SK-N-SH (cell line): ENCODE data around the gene SART1. TPM values are rescaled to one million over a fixed set of nuclear protein-coding genes. Genes with fewer than 3 reads are reported as not detected.

Experiments used
- CTCF ChIA-PET: fragments of 300-600, 350-600 bp; formaldehyde crosslinking; extraction: SDS; loops from one replicate; lab custom pipeline; 2021; lab: Yijun Ruan, JAX
- POLR2A ChIA-PET: fragments of 350-600 bp; sonication (Branson Sonifier 250); formaldehyde crosslinking; extraction: SDS; loops from one replicate; lab custom pipeline; 2020; ENCODE audit warnings: antibody characterized with exemption, inconsistent platforms; lab: Yijun Ruan, JAX
- DNase-seq: peaks from one replicate; pipeline ENCODE4 v3.0.0; 2012
- H2AFZ ChIP-seq: fragments of 200-600 bp; sonication (generic); 2 replicates; pipeline ENCODE4 v1.8.1; 2016; ENCODE audit warnings: antibody characterized with exemption, mild to moderate bottlenecking, low read depth
- H3F3A ChIP-seq: fragments of 200-600 bp; sonication (generic); replicated peaks from 2 replicates; pipeline ENCODE3; 2016; ENCODE audit warnings: antibody characterized with exemption, mild to moderate bottlenecking; ENCODE audit not compliant: insufficient read depth
- H3K27ac ChIP-seq, 2 experiments: fragments of 200-500 bp in 1 of 2; fragments of 200-600 bp in 1 of 2; sonication (Bioruptor generic) in 1 of 2; sonication (generic), shearing (Covaris generic) in 1 of 2; 2 replicates each; pipeline versions ENCODE4 v1.5.1 to v1.6.1; 2014 to 2016; ENCODE audit warnings: low read depth in 2 of 2, inconsistent platforms in 1 of 2, low read length in 1 of 2, mild to moderate bottlenecking in 1 of 2, mixed read lengths in 1 of 2
- H3K27me3 ChIP-seq: fragments of 200-600 bp; sonication (generic), shearing (Covaris generic); 2 replicates; pipeline ENCODE4 v1.6.1; 2016; ENCODE audit warnings: mixed run types; ENCODE audit not compliant: insufficient read depth
- H3K36me3 ChIP-seq, 2 experiments: fragments of 200-500 bp in 1 of 2; fragments of 200-600 bp in 1 of 2; sonication (Bioruptor generic) in 1 of 2; sonication (generic) in 1 of 2; replicated peaks in 1 of 2; 2 replicates each; pipeline versions ENCODE3 to v1.5.1; 2014 to 2016; ENCODE audit warnings: low read length in 1 of 2, mild to moderate bottlenecking in 1 of 2; ENCODE audit not compliant: insufficient read depth in 2 of 2, control insufficient read depth in 1 of 2
- H3K4me1 ChIP-seq, 2 experiments: fragments of 200-500 bp in 1 of 2; fragments of 200-600 bp in 1 of 2; sonication (Bioruptor generic) in 1 of 2; sonication (generic), shearing (Covaris generic) in 1 of 2; 2 replicates each; pipeline versions ENCODE4 v1.5.1 to v1.6.1; 2014 to 2016; ENCODE audit warnings: low read depth in 1 of 2, low read length in 1 of 2, mixed run types in 1 of 2; ENCODE audit not compliant: insufficient read depth in 2 of 2, control insufficient read depth in 1 of 2
- H3K4me2 ChIP-seq: fragments of 200-600 bp; sonication (generic), shearing (Covaris generic); 2 replicates; pipeline ENCODE4 v1.6.1; 2017; ENCODE audit warnings: mixed run types
- H3K4me3 ChIP-seq, 2 experiments: fragments of 200-500 bp in 1 of 2; fragments of 200-600 bp in 1 of 2; sonication (Bioruptor generic) in 1 of 2; sonication (generic), shearing (Covaris generic) in 1 of 2; 2 replicates each; pipeline versions ENCODE4 v1.5.1 to v1.8.1; 2014 to 2016; ENCODE audit warnings: low read depth in 2 of 2, inconsistent platforms in 1 of 2, low read length in 1 of 2, mild to moderate bottlenecking in 1 of 2, mixed read lengths in 1 of 2, moderate library complexity in 1 of 2
- H3K79me2 ChIP-seq: fragments of 200-600 bp; sonication (generic); 2 replicates; pipeline ENCODE4 v1.8.1; 2017; ENCODE audit warnings: mild to moderate bottlenecking; ENCODE audit not compliant: insufficient read depth
- H3K9ac ChIP-seq: fragments of 200-600 bp; sonication (generic); 2 replicates; pipeline ENCODE4 v1.6.1; 2017; ENCODE audit warnings: mixed run types
- H3K9me2 ChIP-seq: fragments of 200-600 bp; sonication (generic); 2 replicates; pipeline ENCODE4 v1.6.1; 2017; ENCODE audit warnings: mixed run types
- H3K9me3 ChIP-seq: fragments of 200-600 bp; sonication (generic); 2 replicates; pipeline ENCODE4 v1.6.1; 2017; ENCODE audit warnings: mixed run types, mild to moderate bottlenecking, moderate library complexity
- H4K20me1 ChIP-seq: fragments of 200-600 bp; sonication (generic); 2 replicates; pipeline ENCODE4 v1.6.1; 2017; ENCODE audit warnings: mild to moderate bottlenecking, mixed run types; ENCODE audit not compliant: insufficient read depth
- CTCF ChIP-seq: fragments of 200-600 bp; sonication (generic); IDR thresholded peaks from 2 replicates; pipeline ENCODE4 v1.6.1; 2017; ENCODE audit warnings: antibody characterized with exemption, mild to moderate bottlenecking, moderate library complexity
- EP300 ChIP-seq, 2 experiments: IDR thresholded peaks; 2 replicates each; pipeline versions ENCODE4 v1.4.0 to v1.6.1; 2012; ENCODE audit warnings: borderline replicate concordance in 1 of 2, low read depth in 1 of 2, low read length in 1 of 2
- EZH2phosphoT487 ChIP-seq: fragments of 200-600 bp; sonication (generic); IDR thresholded peaks from 2 replicates; pipeline ENCODE4 v1.6.1; 2017; ENCODE audit warnings: low read depth, mixed run types, mild to moderate bottlenecking, antibody characterized with exemption, moderate library complexity, borderline replicate concordance
- FOSL2 ChIP-seq: IDR thresholded peaks from 2 replicates; pipeline ENCODE4 v1.4.0; 2012; ENCODE audit warnings: low read depth, mild to moderate bottlenecking, moderate library complexity, borderline replicate concordance
- GABPA ChIP-seq: IDR thresholded peaks from 2 replicates; pipeline ENCODE4 v1.4.0; 2012; ENCODE audit warnings: low read depth, mild to moderate bottlenecking
- GATA2 ChIP-seq: sonication (generic); formaldehyde crosslinking; IDR thresholded peaks from 2 replicates; pipeline ENCODE4 v1.5.0; 2020; ENCODE audit warnings: mild to moderate bottlenecking, missing genetic modification reagents
- MAX ChIP-seq: IDR thresholded peaks from 2 replicates; pipeline ENCODE4 v1.4.0; 2012; ENCODE audit warnings: low read depth
- MEF2A ChIP-seq: IDR thresholded peaks from 2 replicates; pipeline ENCODE4 v1.4.0; 2012; ENCODE audit warnings: low read depth, borderline replicate concordance
- MXI1 ChIP-seq: IDR thresholded peaks from 2 replicates; pipeline ENCODE4 v1.6.1; 2012; ENCODE audit warnings: mild to moderate bottlenecking, low read depth, low read length, improper control_type of control experiment
- NFIC ChIP-seq: IDR thresholded peaks from 2 replicates; pipeline ENCODE4 v1.4.0; 2012; ENCODE audit warnings: borderline replicate concordance
- NRF1 ChIP-seq: IDR thresholded peaks from 2 replicates; pipeline ENCODE4 v1.6.1; 2012; ENCODE audit warnings: low read depth, mild to moderate bottlenecking, low read length
- POLR2AphosphoS5 ChIP-seq: IDR thresholded peaks from 2 replicates; pipeline ENCODE4 v1.6.1; 2012; ENCODE audit warnings: low read depth, low read length
- RCOR1 ChIP-seq: fragments of 150-350 bp; IDR thresholded peaks from 2 replicates; pipeline ENCODE4 v1.6.1; 2017; ENCODE audit warnings: antibody characterized with exemption, low read length
- RXRA ChIP-seq: IDR thresholded peaks from 2 replicates; pipeline ENCODE4 v1.4.0; 2012; ENCODE audit warnings: low read depth, mild to moderate bottlenecking, borderline replicate concordance
- TAF1 ChIP-seq: IDR thresholded peaks from 2 replicates; pipeline ENCODE4 v1.6.1; 2012; ENCODE audit warnings: low read depth, mild to moderate bottlenecking, low read length, moderate library complexity, borderline replicate concordance
- TCF12 ChIP-seq: IDR thresholded peaks from 2 replicates; pipeline ENCODE4 v1.4.0; 2012
- TEAD4 ChIP-seq: IDR thresholded peaks from 2 replicates; pipeline ENCODE4 v1.4.0; 2012; ENCODE audit warnings: mild to moderate bottlenecking, borderline replicate concordance; ENCODE audit not compliant: insufficient read depth
- YY1 ChIP-seq: IDR thresholded peaks from 2 replicates; pipeline ENCODE4 v1.4.0; 2012; ENCODE audit warnings: low read depth, mild to moderate bottlenecking
- WGBS: methylation state at CpG from one replicate; pipeline ENCODE4 v1.1.6; 2017; ENCODE audit warnings: low lambda C conversion rate; 5-methylcytosine and 5-hydroxymethylcytosine counted together
- polyA plus RNA-seq, 3 experiments: library from polyadenylated mRNA; depleted of rRNA; stranded (reverse); fragments of >200 nt; gene quantifications; 2 replicates each; pipeline ENCODE4 v1.2.3, GENCODE V29; 2012
- TF ChIP-seq, protein P1 (sequence below): fragments of 150-350 bp; IDR thresholded peaks from 2 replicates; pipeline ENCODE4 v1.6.1; 2016; ENCODE audit warnings: mild to moderate bottlenecking, low read depth, low read length

The SART1 gene
- polyA plus RNA-seq, 1 of the 3 experiments (the other 2 are of a cell fraction): 73.6 TPM

DNA sequence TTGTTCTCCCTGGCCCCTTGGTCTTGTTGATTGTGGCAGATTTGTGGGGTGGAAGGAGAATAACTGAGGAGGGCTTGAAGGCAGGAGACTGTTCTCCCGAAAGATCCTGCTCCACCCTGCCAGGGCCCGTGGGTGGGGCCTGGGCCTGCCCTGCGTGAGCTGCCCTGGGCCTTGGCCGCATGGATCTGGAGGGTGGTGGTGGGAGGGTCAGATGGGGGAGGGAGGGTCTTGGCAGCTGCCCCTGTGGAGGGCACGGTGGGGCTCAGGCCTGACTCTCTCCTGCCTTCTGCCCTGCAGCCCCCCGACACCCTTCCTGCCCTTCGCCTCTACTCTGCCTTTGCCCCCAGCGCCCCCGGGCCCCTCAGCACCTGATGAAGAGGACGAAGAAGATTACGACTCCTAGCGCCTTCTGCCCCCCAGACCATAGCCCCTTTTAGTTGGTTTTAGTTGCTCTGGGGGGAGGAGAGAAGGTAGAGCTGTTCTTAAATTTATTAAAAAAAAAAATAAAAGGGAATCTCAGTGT is 40.4 kb upstream of the SART1 start:
- Histone ChIP-seq H3K27me3 (no peaks in the 10 kb centered on the region), H3K4me3 (peak overlapping the region; percentile 61 to 92; a peak in 3 of 4 replicates), H3K9me2 (no peaks in the 10 kb centered on the region), H3K4me1 (peaks cover 29 to 32% of the 10 kb centered on the region in 2 experiments; a peak in 3 of 4 replicates), H2AFZ (no peak overlapping the region), H3K4me2 (peak overlapping the region; percentile 99), H3F3A (peaks cover 40% of the 10 kb centered on the region), H3K36me3 (peaks cover 12 to 25% of the 10 kb centered on the region in 2 experiments), H3K27ac (no peak overlapping the region), H3K9ac (peak overlapping the region; percentile 74; the same call in 1 of the 2 replicates), H4K20me1 (0 out of 2 replicates have a peak, but pooled peaks cover 4% of the 10 kb centered on the region), H3K9me3 (no peaks in the 10 kb centered on the region), H3K79me2 (peaks cover 56% of the 10 kb centered on the region)
- DNase-seq: no peak
- no peak for TF ChIP-seq MXI1
- TF ChIP-seq EZH2phosphoT487: no peak
- no peak for TF ChIP-seq POLR2AphosphoS5
- no peak for TF ChIP-seq MEF2A
- TF ChIP-seq CTCF: no peak
- no peak for TF ChIP-seq NRF1
- no peak for TF ChIP-seq GATA2
- CTCF ChIA-PET: interaction anchor here (0.9 to 5.5 kb wide), 4 partner anchors 12 to 36 kb away, joined by 3 to 22 read pairs (median 12); partner anchors contain the start of genes CCDC85B and FIBP
- 94% methylated on average over 12 of the region's 12 CpGs for WGBS
- POLR2A ChIA-PET: no interaction called here

DNA sequence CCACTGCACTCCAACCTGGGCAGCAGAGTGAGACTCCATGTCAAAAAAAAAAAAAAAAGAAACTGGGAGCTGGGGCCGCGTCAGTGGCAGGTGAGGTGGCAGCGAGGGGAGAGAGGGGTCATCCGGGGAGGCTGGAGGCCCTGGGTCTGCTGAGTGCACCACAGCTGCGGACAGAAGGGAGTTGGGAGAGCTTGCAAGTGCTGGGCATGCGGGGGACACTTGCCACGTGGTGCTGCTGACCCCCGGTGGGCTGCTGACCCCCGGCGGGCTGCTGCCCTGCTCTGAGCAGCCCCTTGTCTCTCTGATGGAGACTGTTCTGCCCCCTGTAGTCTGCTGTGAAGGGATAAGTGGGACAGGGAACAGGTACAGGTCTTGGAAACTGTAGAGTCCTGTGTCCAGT is 39.7 kb upstream of the SART1 start:
- Histone ChIP-seq H3K27me3 (no peaks in the 10 kb centered on the region), H3K4me1 (peaks cover 21 to 32% of the 10 kb centered on the region in 2 experiments; a peak in 3 of 4 replicates), H3K27ac (no peak overlapping the region), H3K9me2 (no peaks in the 10 kb centered on the region), H3F3A (peaks cover 32% of the 10 kb centered on the region), H3K79me2 (peaks cover 48% of the 10 kb centered on the region), H3K4me2 (no peak overlapping the region), H3K9ac (no peak overlapping the region), H3K4me3 (no peak overlapping the region), H3K9me3 (no peaks in the 10 kb centered on the region), H3K36me3 (peaks cover 12 to 27% of the 10 kb centered on the region in 2 experiments), H2AFZ (no peak overlapping the region), H4K20me1 (0 out of 2 replicates have a peak, but pooled peaks cover 4% of the 10 kb centered on the region)
- no peak for TF ChIP-seq MXI1
- no peak for TF ChIP-seq RCOR1
- no peak for TF ChIP-seq NFIC
- no peak for TF ChIP-seq YY1
- no peak for TF ChIP-seq POLR2AphosphoS5
- no peak for TF ChIP-seq MAX
- no peak for TF ChIP-seq FOSL2
- TF ChIP-seq CTCF: no peak
- no peak for TF ChIP-seq EP300 (IDR thresholded peaks at IDR 0.05; ENCODE audit: borderline replicate concordance in 1 of 2, low read depth in 1 of 2, low read length in 1 of 2)
- TF ChIP-seq TEAD4: no peak
- no peak for TF ChIP-seq NRF1
- no peak for TF ChIP-seq TCF12
- no peak for TF ChIP-seq MEF2A
- TF ChIP-seq RXRA: no peak
- no peak for TF ChIP-seq GABPA
- TF ChIP-seq TAF1: no peak
- TF ChIP-seq, protein P1, sequence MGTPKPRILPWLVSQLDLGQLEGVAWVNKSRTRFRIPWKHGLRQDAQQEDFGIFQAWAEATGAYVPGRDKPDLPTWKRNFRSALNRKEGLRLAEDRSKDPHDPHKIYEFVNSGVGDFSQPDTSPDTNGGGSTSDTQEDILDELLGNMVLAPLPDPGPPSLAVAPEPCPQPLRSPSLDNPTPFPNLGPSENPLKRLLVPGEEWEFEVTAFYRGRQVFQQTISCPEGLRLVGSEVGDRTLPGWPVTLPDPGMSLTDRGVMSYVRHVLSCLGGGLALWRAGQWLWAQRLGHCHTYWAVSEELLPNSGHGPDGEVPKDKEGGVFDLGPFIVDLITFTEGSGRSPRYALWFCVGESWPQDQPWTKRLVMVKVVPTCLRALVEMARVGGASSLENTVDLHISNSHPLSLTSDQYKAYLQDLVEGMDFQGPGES: no peak
- CTCF ChIA-PET: interaction anchor here (1.4 to 5.5 kb wide), 3 partner anchors 10 to 37 kb away, joined by 3 to 22 read pairs (median 20); no protein-coding TSS in a partner anchor
- no peak for DNase-seq
- POLR2A ChIA-PET: no interaction called here
- 98% methylated on average over 8 of the region's 10 CpGs for WGBS
